HAP-1 (cell line): ENCODE measurements around the gene ZNF750.

Source experiments
- DNase-seq, 2 experiments: peaks; one replicate each; pipeline ENCODE4 v3.0.0-alpha.2; 2016 to 2020; ENCODE audit warnings: low spot score in 2 of 2
- H3K27me3 ChIP-seq: fragments of 250-450 bp; sonication (Bioruptor Pico); 2 replicates; pipeline ENCODE4 v1.5.1; 2020; ENCODE audit warnings: low read depth, mild to moderate bottlenecking, moderate library complexity
- H3K36me3 ChIP-seq: fragments of 250-450 bp; sonication (Bioruptor Pico); replicated peaks from 2 replicates; pipeline ENCODE4 v1.5.1; 2020; ENCODE audit warnings: mild to moderate bottlenecking
- H3K4me1 ChIP-seq: fragments of 250-450 bp; sonication (Bioruptor Pico); 2 replicates; pipeline ENCODE4 v1.5.1; 2020; ENCODE audit warnings: mild to moderate bottlenecking
- H3K4me3 ChIP-seq: fragments of 250-450 bp; sonication (Bioruptor Pico); 2 replicates; pipeline ENCODE4 v1.5.1; 2020; ENCODE audit warnings: mild to moderate bottlenecking, moderate library complexity
- H3K9me3 ChIP-seq: fragments of 250-450 bp; sonication (Bioruptor Pico); 2 replicates; pipeline ENCODE4 v1.5.1; 2020; ENCODE audit warnings: mild to moderate bottlenecking, moderate library complexity
- in situ Hi-C: fragments of 300-500 bp; cut with MboI; formaldehyde crosslinking; loops from 3 replicates; pipeline ENCODE4 v1.14.3; 2020; ENCODE audit warnings: low sequenced_read_pairs, inconsistent platforms, mixed read lengths

Gene ZNF750

DNA sequence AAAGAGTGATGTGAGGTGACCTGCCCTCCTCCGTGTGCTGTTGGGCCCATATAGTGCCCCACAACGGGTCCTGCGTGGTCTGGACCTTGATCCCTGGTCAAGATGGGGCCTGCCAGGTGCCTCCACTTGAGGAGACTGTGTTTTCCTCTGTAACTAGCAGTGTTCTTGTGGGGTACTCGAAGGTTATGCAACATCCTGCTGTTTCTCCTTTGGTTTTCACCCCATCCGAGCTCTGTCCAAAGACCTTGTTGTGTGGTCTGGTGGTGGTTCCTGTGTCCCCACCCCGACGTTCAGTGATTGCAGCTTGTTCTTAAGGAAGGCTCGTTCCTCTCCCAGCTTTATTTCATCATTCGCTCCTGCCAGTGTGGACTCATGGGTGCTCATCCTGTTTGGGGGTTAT, 38.7 kb upstream of the ZNF750 start:
- no peak for DNase-seq
- H3K4me1 ChIP-seq, result no peaks in the 10 kb centered on the region
- in situ Hi-C loops, result no loop called here
- no peaks in the 10 kb centered on the region for H3K9me3 ChIP-seq
- H3K4me3 ChIP-seq, result no peak overlapping the region
- H3K27me3 ChIP-seq, result no peaks in the 10 kb centered on the region
- H3K36me3 ChIP-seq, result peaks cover 34% of the 10 kb centered on the region

DNA sequence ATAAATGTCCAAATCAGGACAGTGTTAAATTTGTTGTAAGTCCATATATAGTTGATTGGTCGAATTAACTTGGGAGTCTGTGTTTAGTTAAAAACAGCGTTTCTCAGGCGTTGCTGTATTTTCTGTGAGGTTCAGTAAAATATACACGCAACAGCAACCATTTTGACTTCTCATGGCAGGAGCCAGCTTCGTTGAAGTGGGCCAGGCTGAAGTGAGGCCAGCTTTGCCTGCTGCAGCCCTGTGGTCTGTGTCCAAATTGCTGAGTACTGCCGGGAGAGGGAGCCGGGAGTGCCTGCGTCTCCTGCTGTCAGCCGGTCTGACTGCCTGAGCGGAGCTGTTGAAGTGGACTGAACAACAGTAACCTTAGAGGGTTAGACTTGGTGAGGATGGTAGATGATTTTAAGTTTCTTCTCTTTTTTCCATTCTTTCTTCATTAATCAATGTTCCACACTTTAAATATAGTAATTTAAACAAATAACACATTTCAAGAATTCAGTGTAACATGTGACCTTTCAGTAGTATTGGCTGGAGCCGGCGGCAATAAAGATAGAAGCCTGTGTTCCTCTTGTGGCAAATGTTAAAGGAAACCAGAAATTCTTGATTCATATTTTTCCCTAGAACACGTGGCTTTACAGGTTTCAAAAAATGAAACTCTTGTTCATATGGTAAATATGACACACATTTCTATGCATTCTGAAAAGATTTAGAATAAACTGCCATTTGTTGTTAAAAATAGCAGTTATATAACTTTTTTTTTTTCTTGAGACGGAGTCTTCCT, 37.0 kb upstream of the ZNF750 start:
- Histone ChIP-seq H3K36me3 (peaks cover 34% of the 10 kb centered on the region), H3K27me3 (no peaks in the 10 kb centered on the region), H3K4me3 (no peak overlapping the region), H3K9me3 (no peaks in the 10 kb centered on the region), H3K4me1 (no peaks in the 10 kb centered on the region)
- in situ Hi-C loops, result no loop called here
- DNase-seq, result no peak

DNA sequence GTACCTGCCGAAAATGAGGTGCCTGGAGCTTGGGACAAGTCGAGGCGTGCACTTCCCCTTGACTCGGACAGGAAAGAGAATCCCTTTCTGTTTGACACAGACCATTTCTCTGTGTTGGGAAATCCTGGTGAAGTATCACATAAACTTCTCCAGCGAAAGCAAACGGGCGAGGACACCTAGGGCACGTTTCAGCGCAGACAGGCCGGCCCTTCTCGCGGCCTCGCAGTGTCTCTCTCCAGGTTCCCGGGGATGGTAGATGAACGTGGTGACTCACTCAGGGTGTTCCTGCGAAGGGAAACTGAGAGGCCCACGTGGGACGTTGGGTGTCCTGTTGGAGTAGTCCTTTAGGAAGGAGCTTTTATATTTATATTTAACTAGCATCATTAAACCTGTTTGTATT, 36.3 kb upstream of the ZNF750 start:
- H3K4me3 ChIP-seq, result no peak overlapping the region
- H3K27me3 ChIP-seq, result no peaks in the 10 kb centered on the region
- DNase-seq, result no peak
- peaks cover 41% of the 10 kb centered on the region for H3K36me3 ChIP-seq
- no peaks in the 10 kb centered on the region for H3K4me1 ChIP-seq
- in situ Hi-C loops, result no loop called here
- H3K9me3 ChIP-seq, result no peaks in the 10 kb centered on the region

DNA sequence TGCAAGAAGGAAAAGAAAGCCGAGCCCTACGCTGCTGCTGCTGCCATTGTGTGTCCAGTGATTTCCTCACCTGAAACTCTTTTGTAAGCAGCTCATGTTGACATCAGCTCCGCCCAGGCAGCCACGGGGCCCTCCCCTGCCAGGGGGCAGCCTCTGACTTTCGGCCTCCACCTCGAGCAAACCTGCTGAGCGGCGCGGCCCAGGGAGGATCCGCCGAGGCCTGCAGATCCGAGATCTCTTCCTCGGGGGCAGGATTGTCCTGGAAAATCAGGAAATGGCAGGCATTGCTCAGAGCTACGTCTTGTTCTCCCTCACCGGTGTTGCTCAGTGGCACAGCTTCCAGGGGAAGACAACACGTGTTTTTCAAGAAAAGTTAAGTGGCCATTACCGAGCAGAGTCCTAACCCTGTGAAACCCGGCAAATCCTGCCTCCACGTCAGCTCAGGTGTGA, 35.6 kb upstream of the ZNF750 start:
- no peak overlapping the region for H3K4me3 ChIP-seq
- in situ Hi-C loops, result no loop called here
- H3K36me3 ChIP-seq, result peaks cover 48% of the 10 kb centered on the region
- no peaks in the 10 kb centered on the region for H3K9me3 ChIP-seq
- no peaks in the 10 kb centered on the region for H3K4me1 ChIP-seq
- DNase-seq, result no peak
- no peaks in the 10 kb centered on the region for H3K27me3 ChIP-seq

DNA sequence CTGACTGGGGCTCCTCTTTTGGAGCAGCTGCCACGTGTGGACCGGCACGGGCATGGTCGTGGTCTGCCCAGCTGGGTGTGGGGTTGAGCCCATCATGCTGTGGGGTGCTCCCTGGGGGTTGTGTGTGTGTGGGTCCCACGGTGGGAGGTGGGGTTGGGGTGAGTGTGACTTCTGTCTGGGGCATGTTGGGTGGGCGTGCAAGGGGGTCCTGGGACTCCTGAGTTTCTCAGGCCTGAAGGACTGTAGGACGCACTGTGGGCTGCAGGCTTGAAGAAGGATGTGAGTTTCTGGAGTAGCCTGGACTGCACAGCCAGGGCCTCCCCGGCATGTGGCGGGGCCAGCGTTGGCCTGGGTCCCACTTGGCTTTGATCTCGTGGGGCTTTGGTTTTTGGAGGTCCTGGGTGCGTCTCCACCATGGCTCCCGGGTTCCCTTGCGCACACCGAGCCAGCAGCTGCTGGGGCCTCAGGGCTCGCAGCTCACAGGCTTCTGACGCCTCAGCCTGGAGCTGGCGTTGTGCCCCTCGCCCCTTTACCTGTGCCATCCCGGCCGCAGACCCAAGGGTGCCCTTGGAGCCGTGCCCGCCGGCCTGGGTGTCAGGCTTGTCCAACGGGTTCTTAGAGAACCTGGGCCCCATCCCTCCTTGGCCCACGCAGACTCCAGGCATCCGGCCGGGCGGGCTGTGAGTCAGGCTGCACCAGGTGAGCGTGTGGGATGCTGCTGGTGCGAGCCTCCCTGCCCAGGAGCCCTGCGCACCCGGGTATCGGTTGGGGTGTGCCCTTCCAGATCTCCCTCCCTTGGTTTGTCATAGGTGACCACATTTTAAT, 34.4 kb upstream of the ZNF750 start:
- no peaks in the 10 kb centered on the region for H3K9me3 ChIP-seq
- in situ Hi-C loops, result no loop called here
- H3K36me3 ChIP-seq, result peaks cover 60% of the 10 kb centered on the region
- no peaks in the 10 kb centered on the region for H3K4me1 ChIP-seq
- DNase-seq, result no peak
- H3K4me3 ChIP-seq, result no peak overlapping the region
- no peaks in the 10 kb centered on the region for H3K27me3 ChIP-seq

DNA sequence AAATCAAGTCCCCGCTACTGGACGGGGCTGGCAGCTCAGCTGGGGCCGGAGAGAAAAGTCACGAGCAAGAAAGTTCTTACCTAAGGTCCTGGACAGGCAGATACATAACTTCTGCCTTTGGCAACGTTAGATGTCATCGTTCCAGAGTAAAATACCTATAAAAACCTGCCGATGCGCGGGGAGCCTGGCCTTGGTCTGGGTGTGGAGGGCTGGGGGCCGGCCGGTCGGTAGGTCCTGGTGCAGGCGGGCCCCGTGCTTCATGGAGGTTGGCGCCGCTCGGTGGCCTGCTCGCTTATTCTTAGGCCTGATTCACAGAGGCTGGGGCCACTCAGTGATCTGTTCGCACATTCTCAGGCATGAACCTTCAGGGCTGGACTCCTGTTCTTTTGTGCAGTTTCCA, 33.7 kb upstream of the ZNF750 start:
- Histone ChIP-seq H3K36me3 (peaks cover 64% of the 10 kb centered on the region), H3K27me3 (no peaks in the 10 kb centered on the region), H3K4me3 (no peak overlapping the region), H3K4me1 (no peaks in the 10 kb centered on the region; the same call in 1 of the 2 replicates), H3K9me3 (no peaks in the 10 kb centered on the region)
- in situ Hi-C loops, result no loop called here
- DNase-seq, result no peak

DNA sequence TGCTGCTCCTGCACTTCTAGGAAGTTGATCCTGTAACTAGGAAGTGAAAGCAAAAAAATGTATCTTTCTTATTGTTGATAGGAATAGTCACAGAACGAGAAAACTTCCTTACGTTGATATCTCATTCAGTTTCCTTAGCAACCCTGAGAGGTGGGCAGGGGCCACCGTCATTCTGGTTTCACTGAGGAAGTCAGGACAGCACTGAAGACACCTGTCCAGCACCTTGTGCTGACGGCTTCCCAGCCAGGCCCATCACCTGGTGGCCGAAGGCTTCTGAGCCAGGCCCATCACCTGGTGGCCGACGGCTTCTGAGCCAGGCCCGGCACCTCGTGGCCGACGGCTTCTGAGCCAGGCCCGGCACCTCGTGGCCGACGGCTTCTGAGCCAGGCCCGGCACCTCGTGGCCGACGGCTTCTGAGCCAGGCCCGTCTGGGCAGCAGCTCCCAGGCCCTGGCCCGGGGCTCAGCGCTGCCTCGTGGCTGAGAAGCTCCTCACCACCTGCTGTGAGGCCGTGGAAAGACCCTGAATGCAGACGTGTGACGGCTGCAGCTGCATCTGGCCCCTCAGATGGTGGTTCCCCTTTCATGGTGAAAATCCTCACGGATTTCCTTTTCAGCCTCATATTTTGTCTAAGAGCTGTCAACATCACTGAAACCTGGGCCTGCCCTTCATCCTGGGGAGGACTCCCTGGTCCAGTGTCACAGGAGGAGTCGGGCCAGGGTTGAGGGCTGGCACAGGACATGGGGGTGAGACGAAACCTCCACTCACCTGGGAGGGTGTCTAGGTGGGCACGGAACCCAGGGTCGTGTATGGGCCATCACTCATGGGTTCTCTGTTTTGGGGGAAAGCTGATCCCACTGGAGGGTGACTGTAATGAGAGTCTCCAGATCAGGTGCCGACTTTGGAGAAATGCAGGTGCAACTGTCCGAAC, 33.0 kb upstream of the ZNF750 start:
- no peak for DNase-seq
- no peaks in the 10 kb centered on the region for H3K27me3 ChIP-seq
- peaks cover 61% of the 10 kb centered on the region for H3K36me3 ChIP-seq
- no peaks in the 10 kb centered on the region for H3K9me3 ChIP-seq
- in situ Hi-C loops, result no loop called here
- no peaks in the 10 kb centered on the region; the same call in 1 of the 2 replicates for H3K4me1 ChIP-seq
- no peak overlapping the region for H3K4me3 ChIP-seq

DNA sequence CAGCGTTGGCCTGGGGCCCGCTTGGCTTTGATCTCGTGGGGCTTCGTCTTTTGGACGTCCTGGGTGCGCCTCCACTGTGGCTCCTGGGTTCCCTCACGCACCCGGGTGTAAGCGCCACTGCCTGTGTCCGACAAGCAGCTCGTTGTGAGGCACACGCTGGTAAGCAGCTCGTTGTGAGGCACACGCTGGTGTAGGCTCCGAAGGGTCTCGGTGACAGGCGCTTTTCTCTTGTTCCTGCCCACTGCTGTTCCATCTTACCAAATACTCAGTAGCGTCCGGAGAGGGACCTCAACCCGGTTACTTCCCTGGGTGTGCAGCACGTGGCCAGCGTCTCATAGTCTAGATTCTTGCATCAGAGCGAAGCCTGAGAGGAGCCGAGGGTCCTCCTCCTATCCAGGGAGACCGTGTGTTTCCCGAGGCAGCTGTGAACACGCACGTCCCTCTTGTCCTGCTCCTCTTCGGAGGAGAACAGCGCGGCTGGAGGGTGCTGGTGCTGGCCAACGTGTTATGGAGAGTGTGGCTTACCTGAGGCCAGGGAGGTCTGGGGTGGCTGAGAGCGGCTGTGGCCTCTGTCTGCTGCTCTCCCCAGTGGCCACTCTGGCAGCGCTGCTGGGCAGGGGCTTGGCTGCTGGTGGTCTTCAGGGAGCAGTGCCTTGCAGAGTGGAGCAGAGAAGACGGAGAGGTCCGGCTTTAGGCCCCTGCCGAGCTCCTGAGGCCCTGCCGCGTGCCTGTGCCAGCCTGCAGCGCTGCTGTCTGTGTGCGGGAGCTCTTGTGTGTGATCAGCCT, 32.1 kb upstream of the ZNF750 start:
- DNase-seq, result no peak
- Histone ChIP-seq H3K9me3 (no peaks in the 10 kb centered on the region), H3K4me1 (no peaks in the 10 kb centered on the region; the same call in 1 of the 2 replicates), H3K36me3 (peaks cover 61% of the 10 kb centered on the region), H3K4me3 (no peak overlapping the region), H3K27me3 (no peaks in the 10 kb centered on the region)
- in situ Hi-C loops, result no loop called here

DNA sequence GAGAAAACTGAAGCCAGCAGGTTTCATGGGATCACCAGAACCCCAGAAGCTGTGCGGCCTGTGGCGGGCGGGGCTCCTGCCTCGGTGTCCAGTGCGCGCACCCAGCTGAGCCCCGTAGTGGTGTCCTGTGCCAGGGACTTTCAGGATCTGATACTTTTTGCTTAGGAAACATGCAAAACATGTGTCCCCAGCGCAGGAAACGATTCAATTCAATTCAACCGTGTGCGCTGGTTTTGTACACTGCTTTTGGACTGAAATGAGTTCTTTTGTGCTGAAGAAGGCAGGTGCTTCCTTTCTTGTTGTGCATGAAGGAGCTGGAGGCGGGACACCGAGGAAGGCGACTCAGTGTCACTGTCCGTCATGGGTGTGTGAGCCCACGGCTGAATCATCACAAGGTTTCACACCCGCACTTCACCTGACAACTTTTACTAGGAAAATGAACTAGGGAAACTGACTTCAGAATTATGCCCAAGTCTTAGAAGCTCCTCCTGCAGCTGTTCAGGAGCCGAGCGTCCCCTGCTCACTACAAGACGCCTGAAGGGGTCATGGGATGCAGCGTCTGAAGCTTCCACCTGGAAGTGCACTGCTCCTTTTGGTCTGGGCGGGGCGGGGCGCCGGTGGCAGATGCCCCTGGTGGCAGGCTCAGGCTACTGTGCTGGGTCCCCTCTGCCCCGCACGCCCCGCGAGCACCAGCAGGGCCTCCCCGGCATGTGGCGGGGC, 31.4 kb upstream of the ZNF750 start:
- no peak overlapping the region for H3K4me3 ChIP-seq
- H3K9me3 ChIP-seq, result no peaks in the 10 kb centered on the region
- in situ Hi-C loops, result no loop called here
- H3K4me1 ChIP-seq, result no peaks in the 10 kb centered on the region; the same call in 1 of the 2 replicates
- DNase-seq, result no peak
- no peaks in the 10 kb centered on the region for H3K27me3 ChIP-seq
- H3K36me3 ChIP-seq, result peaks cover 60% of the 10 kb centered on the region

DNA sequence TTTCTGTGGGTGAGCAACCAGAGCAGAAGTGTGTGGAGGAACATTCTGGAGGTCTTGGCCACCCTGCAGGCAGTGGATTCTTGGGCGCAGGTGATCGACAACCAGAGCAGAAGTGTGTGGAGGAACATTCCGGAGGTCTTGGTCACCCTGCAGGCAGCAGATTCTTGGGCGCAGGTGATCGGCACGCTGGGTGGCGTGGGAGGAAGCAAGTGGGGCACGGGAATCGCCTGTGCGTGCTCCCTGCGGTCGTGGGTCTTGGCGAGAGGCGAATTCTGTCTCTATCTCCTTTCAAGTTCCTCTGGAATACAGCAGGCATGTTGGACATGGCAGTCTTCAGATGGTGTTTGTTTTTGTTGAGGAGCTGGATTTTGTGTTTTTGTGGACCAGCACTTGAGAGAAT, 30.7 kb upstream of the ZNF750 start:
- in situ Hi-C loops, result no loop called here
- no peak for DNase-seq
- Histone ChIP-seq H3K4me3 (no peak overlapping the region), H3K4me1 (no peaks in the 10 kb centered on the region; the same call in 1 of the 2 replicates), H3K27me3 (no peaks in the 10 kb centered on the region), H3K9me3 (no peaks in the 10 kb centered on the region), H3K36me3 (peaks cover 55% of the 10 kb centered on the region)

DNA sequence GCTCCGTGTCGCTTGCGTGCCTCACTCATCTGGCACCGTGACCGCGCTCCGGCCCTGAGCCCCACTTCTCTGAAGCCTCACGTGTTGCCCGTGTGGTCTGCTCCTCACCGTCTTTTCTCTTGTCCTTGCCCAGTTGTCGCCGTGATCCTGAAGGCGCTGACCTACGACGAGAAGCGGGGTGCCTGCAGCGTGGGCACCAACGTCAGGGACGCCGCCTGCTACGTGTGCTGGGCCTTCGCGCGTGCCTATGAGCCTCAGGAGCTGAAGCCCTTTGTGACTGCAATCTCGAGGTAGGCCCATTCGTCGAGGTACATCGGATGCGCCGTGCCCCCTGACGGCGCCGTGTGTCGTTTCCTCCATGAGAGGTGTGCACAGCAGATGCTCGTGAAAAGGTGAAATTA, 30.3 kb upstream of the ZNF750 start:
- DNase-seq, result no peak
- in situ Hi-C loops, result no loop called here
- no peaks in the 10 kb centered on the region for H3K27me3 ChIP-seq
- peaks cover 53% of the 10 kb centered on the region for H3K36me3 ChIP-seq
- no peaks in the 10 kb centered on the region for H3K9me3 ChIP-seq
- no peak overlapping the region for H3K4me3 ChIP-seq
- no peaks in the 10 kb centered on the region; the same call in 1 of the 2 replicates for H3K4me1 ChIP-seq

DNA sequence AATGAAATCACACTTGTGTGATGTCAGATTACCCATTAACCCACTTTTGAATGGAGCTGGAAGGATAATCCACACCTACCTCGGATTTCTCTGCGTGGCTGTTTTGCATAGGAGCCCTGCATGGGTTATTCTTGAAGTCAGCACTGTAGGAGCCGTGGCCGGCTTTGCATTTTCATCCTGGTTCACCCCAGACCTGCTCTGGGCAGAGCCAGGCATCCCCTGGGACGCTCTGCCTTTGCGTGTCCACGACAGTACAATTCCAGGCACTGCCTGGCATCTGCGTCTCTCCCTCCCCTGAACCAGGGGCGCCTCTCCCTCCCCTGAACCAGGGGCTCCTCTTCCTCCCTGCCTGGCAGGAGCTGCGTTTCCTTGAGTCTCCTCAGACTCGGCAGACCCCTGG, 29.7 kb upstream of the ZNF750 start:
- H3K27me3 ChIP-seq, result no peaks in the 10 kb centered on the region
- in situ Hi-C loops, result no loop called here
- no peaks in the 10 kb centered on the region; the same call in 1 of the 2 replicates for H3K4me1 ChIP-seq
- peaks cover 53% of the 10 kb centered on the region for H3K36me3 ChIP-seq
- no peak for DNase-seq
- H3K4me3 ChIP-seq, result no peak overlapping the region
- no peaks in the 10 kb centered on the region for H3K9me3 ChIP-seq
